GM18868 (cell line): Measurements from ENCODE around the gene SCGB1A1.

Source experiments
- ATAC-seq: cut with Tn5 transposase; IDR thresholded peaks from one replicate; pipeline ENCODE4 v1.9.1; 2021; ENCODE audit warnings: mild to moderate bottlenecking, moderate library complexity; ENCODE audit not compliant: unreplicated experiment

The SCGB1A1 gene

DNA sequence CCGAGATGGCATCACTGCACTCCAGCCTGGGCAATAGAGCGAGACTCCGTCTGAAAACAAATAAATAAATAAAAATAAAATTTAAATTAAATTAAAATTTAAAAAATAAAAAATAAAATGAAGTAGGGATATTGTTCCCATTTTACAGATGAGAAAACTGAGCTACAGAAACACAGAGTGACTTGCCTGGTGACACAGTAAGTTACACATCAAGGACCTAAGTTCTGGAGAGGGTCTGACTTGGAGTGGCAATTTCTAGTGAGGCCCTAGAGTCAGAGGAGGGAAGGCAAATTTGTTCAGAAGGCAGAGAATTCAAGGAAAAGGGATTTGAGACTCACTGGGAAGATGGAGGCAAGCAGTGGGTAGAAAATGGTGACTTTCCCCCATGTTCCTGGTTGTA is 2.0 kb downstream of the SCGB1A1 start:
- no peak for ATAC-seq

DNA sequence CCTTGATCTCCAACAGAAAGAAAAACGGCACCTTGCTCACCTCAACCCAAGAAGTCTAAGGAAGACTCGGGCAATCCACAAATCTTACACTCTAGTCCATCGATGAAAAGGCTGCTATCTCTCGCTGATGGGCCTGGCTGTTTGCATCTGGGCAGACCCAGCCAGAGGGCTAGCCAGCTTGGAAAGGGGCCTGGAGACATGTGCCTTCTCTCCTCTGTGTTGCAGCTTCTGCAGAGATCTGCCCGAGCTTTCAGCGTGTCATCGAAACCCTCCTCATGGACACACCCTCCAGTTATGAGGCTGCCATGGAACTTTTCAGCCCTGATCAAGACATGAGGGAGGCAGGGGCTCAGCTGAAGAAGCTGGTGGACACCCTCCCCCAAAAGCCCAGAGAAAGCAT is 3.2 kb downstream of the SCGB1A1 start:
- ATAC-seq = no peak

GRCh38 chr11:62423012-62423411 is 4.2 kb downstream of the SCGB1A1 start:
- no peak for ATAC-seq

- no peak for ATAC-seq
Measured at GRCh38 chr11:62427630-62428233, 8.9 kb downstream of the SCGB1A1 start.

- no peak for ATAC-seq
Measured at GRCh38 chr11:62428871-62429560, 10.2 kb downstream of the SCGB1A1 start.

DNA sequence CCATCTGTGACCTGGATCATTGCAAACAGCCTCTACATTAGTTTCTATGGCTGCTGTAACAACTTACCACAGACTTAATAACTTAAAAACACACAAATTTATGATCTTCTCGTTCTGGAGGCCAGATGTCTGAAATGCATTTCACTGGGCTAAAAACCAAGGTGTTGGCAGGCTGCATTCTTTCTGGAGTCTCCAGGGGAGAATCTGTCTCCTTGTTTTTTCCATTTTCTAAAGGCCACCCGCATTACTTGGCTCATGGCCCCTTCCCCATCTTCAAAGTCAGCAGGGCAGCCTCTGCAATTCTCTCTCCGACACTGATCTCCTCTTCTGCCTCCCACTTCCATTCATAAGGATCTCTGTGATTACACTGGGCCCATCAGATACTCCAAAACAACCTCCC is 11.6 kb downstream of the SCGB1A1 start:
- no peak for ATAC-seq

DNA sequence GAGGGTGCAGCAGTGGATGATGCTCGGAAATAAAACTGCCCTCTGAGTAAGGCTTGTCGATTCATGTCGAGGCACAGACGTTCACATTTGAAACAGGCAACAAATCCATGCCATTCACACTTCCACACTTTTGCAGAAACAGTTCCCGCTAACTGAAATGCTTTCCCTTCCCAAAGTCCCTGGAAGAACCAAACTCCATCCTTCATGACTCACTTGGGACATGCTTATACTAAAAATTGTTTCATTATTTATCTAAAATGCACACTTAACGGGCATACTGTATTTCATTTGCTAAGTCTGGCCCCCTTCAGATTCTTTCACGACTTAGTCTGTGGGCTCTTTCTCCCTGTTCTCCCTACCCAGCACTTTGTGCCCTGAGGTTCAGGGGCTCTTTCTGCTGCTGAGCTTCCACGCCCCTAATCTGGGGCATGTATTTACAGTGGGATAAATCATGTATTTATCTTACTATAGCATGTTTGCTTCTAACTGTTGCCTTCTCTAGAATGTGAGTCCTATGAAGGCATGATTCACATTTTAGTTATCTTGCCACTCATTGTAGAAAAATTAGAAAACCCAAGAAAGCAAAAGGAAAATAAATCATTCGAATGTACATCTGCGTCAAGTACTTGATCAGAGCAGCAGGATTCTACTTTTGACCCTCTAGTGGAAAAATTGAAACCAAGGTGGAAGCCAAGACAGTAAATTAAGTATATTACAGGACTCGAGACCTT is 12.5 kb downstream of the SCGB1A1 start:
- no peak for ATAC-seq

DNA sequence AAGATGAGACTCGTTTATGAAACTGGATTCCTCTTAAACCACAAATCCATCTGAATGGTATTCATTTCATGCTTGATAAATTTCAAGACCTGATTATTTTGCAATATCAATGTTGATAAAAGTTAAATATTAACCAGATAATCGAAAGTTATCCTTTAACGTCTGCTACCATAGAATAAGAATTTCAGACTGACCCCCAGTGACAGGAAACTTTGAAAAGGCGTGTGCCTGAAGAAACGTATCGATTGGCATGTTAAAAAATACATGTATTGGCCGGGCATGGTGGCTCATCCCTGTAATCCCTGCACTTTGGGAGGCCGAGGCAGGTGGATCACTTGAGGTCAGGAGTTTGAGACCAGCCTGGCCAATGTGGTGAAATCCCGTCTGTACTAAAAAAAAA is 13.9 kb downstream of the SCGB1A1 start:
- no peak for ATAC-seq

- no peak for ATAC-seq
Measured at GRCh38 chr11:62433141-62433903, 14.5 kb downstream of the SCGB1A1 start.

GRCh38 chr11:62433904-62434276 is 15.1 kb downstream of the SCGB1A1 start:
- no peak for ATAC-seq

DNA sequence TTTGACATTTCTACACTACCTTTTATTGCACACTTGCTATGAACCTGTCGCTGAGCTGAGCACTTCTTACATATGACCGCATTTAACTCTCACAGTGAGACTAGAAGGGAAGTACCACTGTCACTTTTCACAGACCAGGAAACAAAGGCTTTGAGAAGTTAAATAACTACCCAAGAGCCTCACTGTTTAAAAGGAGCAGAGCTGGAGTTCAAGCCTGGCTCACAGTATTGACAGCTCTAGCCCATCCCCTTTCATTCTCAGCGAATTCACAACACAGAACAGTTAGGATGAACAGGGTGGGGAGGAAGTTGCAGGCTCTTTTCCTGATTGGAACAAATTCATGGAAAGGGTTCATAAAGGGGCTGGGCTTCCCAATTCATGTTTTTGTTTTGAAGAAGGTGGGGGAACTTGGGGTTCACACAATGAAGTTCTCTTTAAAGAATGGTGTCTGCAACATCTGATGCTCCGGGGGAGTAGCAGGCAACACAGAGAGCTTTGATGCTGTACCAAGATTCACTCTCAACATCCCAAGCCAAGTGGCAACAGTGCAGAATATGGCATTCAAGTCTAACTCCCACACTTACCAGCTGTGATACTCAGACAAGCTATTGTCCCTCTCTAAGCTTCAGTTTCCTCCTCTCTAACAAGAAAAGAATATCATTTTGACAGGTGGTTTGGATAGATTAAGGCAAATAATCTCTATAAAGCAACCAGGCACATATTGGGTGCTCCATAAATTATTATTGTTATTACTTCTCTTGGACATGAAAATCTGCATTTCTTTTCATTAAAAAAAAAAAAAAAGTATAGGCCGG is 17.2 kb downstream of the SCGB1A1 start:
- ATAC-seq = no peak

GRCh38 chr11:62437616-62438015 is 18.8 kb downstream of the SCGB1A1 start:
- no peak for ATAC-seq

GRCh38 chr11:62438641-62439040 is 19.8 kb downstream of the SCGB1A1 start:
- no peak for ATAC-seq

DNA sequence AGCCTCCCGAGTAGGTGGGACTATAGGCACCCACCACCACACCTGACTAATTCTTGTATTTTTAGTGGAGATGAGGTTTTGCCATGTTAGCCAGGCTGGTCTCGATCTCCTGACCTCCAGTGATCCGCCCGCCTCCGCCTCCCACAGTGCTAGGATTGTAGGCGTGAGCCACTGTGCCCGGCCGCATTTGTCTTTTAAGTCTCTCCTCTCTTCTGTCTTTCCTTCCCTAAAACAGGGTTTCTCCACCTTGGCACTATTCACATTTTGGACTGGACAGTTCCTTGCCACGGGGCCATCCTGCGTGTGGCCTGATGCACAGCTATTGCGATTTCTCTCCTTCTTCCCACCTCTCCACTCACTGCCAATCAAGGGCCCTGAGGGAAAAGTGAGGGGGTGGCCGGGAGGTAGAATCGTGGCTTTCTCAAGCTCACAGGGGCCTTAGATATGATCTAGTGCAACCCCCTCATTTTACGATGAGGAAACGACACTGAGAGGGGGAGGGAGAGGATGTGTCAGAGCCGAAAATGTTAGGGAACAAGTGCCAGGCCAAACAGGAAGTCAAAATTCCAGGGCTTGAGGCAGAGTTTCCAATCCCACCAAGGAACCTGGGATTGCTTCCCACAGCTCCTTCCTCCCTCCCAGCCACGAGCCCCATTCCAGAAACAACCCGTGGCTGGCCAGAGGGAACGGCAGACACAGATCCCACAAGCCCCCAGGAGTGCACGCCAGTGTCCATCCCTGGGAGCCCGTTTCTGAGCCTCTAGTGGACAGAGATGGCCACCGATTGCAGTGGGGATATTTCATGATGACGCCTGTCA is 21.2 kb downstream of the SCGB1A1 start:
- no peak for ATAC-seq

GRCh38 chr11:62443390-62444235 is 24.8 kb downstream of the SCGB1A1 start:
- no peak for ATAC-seq

GRCh38 chr11:62444236-62444833 is 25.5 kb downstream of the SCGB1A1 start:
- ATAC-seq = no peak

DNA sequence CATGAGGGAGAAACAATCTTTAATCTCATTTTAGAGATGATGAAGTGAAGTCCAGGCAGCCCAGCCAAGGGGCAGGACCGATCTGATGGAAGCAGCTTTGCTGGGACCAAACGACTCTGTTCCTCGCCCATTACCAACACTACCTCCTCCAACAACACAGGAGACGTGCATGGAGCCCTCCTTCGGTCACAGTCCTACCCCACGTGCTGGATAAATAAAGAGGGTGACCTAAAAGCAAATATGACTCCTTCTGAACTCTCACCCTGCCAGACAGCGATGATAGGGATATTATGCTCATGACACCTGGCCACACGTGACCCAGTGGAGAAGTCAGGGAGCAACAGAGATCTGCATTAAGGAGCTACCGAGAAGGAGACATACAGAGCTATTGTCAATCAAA is 26.0 kb downstream of the SCGB1A1 start:
- no peak for ATAC-seq

- no peak for ATAC-seq
Measured at GRCh38 chr11:62445314-62445740, 26.5 kb downstream of the SCGB1A1 start.
